SKM-1 treated with dmso at 0.1 percent for 144 hours (cell line): ENCODE measurements around the gene SGCA.
A peak's percentile ranks its signal among the peaks of the same experiment; 100 is the strongest.

Experiments used
- DNase-seq: peaks from one replicate; lab custom pipeline; 2025; ENCODE audit not compliant: unreplicated experiment; lab: John Stamatoyannopoulos, UW

SGCA gene

DNA sequence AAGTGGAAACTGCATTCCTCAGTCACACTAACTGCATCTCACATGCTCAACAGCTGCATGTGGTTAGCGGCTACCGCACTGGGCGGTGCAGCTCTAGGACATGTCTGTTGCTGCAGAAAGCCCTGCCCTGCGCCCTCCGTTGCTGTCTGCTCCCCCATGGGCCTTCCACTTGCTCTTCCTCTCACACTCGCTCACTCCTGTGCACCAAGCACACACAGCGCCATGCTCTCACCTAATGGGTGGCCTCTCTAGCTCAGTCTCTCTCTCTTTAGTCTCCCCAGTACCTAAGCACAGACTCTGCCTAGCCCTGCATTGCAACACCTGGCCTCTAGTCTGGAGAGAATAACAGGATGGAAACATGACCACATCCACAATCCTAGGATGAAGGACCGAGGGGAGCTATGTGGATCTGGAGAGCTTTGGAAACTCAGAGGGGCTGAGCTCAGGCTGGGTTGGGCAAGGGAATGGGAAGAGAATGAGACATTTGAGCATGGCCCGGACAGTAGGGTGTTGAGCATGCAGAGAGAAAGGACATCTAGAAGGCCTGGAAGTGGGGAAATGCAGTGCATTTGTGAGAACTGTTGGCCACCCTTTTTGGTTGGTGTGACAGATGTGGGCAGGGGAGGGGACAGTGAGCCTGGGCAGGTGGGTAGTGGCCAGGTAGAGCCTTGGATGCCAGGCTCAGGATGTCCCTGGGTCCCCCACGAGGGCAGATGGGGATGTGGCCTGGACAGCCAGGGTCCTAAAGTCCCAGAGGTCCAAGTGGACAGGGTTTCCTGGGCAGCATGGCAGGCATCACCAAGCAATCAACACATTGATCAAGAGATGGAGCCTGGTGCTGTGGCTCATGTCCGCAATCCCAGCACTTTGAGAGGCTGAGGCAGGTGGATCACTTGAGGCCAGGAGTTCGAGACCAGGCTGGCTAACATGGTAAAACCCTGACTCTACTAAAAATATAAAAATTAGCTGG lies 16.1 kb downstream of the SGCA start:
- DNase-seq = peak; percentile 23

DNA sequence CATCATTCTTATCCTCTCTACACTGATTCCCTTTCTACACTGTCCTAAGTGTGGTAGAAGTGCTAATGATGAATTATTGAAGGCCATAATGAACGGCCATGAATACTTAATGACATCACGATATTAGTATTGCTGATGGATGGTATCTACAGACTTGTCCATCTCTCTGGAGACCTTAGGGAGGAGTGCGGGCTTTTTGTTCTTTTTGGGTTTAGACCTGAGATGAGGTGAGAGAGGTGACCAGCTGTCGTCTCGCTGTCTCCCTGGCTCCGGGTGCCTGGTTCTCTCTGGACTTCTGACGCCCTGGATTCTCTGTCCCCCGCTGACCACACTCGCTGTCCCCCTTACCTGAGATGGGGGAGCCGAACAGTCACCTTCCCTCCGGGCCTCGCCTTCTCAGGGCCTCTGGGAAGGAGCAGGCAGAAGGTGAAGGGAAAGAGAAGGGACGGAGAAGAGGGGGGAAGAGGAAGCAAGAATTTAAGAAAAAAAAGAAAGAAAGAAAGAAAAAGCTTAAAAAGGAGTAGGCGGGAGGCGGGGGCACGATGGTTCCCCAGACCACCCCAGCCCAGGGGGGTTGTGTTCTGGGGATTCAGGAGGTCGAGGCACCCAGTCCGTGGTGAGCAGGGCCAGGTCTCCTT lies 17.1 kb downstream of the SGCA start:
- no peak for DNase-seq

GRCh38 chr17:50183421-50183994 lies 17.7 kb downstream of the SGCA start:
- DNase-seq = peak; percentile 95

DNA sequence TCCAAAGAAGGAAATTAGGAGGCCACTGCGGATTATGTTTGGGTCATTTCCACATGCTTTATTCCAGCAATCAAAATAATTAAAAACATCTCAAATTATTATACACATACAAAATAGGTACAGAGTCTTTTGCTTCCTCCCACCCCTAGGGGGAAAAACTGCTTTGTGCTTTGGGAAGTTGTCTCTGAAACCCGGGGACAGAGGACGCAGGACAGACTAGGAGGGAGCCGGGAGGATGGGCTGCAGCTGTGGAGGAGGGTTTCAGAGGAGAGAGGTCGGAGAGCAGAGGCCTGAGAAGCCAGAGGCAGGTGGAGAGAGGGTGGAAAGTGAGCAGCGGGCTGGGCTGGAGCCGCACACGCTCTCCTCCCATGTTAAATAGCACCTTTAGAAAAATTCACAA lies 18.3 kb downstream of the SGCA start:
- peak; percentile 54 for DNase-seq

DNA sequence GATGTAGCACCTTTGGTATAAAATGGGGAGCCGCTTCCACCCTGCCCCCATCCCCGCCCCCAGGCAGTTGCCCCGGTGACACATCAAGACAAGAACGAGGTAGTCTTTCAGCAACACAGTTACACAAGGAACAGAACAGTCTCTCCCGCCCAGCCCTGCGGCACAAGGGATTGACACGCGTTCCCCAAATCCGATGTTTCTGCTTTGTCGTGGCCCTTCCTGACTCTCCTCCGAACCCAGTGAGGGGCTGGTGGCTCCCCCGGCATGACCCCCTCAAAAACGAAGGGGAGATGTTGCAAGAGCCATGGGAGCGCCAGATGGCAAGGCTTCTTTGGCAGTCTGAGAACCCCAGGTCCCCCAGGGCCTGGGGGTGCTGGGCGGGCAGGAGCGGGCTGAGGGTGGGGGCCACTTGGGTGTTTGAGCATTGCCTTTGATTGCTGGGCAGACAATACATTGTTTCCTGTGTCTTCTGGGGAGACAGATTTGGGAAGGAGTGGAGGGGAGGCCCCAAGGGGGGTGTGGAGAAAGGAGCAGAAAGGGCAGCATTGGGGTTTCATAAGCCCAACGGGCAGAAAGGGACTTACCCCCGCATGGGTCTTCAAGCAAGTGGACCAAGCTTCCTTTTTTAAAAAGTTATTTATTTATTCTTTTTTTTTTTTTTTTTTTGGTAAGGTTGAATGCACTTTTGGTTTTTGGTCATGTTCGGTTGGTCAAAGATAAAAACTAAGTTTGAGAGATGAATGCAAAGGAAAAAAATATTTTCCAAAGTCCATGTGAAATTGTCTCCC lies 19.0 kb downstream of the SGCA start:
- DNase-seq = peak; percentile 87

GRCh38 chr17:50185631-50186471 lies 20.0 kb downstream of the SGCA start:
- no peak for DNase-seq

- DNase-seq = no peak
Observed at GRCh38 chr17:50186661-50187393, 21.0 kb downstream of the SGCA start.

- no peak for DNase-seq
Observed at GRCh38 chr17:50187394-50187725, 21.6 kb downstream of the SGCA start.

- DNase-seq = no peak
Observed at GRCh38 chr17:50187751-50188530, 22.1 kb downstream of the SGCA start.

DNA sequence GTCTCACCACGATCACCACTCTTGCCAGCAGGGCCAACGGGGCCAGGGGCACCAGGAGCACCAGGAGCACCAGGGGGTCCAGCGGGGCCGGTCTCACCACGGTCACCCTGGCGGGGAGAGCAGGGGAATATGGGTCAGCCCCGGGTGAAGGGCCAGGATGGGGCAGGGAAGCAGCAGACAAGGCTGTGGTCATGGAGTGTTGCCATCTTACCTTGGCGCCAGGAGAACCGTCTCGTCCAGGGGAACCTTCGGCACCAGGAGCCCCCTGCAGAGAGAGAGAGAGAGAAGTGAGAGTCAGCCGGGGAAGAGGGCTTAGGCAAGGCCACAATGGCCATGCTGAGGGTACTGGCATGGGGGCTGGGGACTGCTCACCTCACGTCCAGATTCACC lies 22.7 kb downstream of the SGCA start:
- DNase-seq = no peak

GRCh38 chr17:50188921-50189549 lies 23.2 kb downstream of the SGCA start:
- DNase-seq = no peak

- DNase-seq = no peak
Observed at GRCh38 chr17:50189550-50190292, 23.9 kb downstream of the SGCA start.

DNA sequence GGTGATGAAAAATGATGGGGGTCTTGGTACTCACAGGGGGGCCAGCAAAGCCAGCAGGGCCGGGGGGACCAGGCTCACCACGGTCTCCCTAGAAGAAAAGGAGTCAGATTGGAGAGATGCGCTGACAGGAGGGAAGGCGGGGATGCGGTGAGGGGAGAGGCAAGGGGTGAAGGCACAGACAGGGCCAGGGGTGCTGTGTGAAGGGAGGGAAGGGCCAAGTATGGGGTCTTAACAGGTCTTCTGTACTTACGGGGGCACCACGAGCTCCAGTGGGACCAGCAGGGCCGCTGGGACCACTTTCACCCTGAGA lies 24.4 kb downstream of the SGCA start:
- no peak for DNase-seq

DNA sequence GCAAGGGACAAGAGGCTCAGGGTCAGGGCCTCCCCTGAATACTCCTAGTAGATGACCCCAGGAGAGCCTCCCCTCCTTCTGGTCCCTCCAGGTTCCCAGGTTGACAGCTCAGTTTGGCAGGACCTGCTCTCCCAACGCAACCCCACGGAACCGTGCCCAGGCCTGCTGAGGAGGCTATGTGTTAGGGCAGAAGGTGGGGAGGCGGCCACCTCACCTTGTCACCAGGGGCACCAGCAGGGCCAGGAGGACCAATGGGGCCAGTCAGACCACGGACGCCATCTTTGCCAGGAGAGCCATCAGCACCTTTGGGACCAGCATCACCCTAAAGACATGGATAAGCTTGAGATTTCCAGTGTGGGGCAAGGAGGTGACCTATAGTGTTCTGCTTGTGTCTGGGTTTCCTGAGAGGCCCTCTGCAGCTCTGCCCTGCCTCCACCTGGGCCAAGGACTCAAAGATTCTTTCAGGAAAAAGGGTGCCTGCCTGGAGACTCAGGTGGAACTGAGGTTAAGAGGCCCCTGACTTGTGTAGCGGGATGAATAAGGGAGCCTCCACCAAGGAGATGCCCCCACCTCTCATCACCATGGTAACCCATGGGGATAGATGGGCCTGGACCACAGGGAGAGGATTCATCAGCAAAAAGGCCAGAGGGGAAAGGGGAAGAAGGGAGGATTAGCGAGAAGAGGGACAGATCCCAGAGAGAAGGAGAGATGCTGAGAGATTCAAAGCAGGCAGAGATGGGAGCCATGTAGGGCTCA lies 25.0 kb downstream of the SGCA start:
- DNase-seq = no peak

GRCh38 chr17:50191359-50192143 lies 25.7 kb downstream of the SGCA start:
- DNase-seq = no peak

- DNase-seq = no peak
Observed at GRCh38 chr17:50192144-50192617, 26.4 kb downstream of the SGCA start.
